HK-2 (cell line): Measurements from ENCODE around the gene CYP51A1.
"Not testable (repeated sequence)": the region's sequence is repeated elsewhere in the genome, so short reads cannot be mapped to it uniquely, and the experiment has no call there.

Experiments used
- DNase-seq: peaks from one replicate; pipeline ENCODE4 v3.0.0-alpha.2; 2018; ENCODE audit not compliant: unreplicated experiment

Gene CYP51A1

DNA sequence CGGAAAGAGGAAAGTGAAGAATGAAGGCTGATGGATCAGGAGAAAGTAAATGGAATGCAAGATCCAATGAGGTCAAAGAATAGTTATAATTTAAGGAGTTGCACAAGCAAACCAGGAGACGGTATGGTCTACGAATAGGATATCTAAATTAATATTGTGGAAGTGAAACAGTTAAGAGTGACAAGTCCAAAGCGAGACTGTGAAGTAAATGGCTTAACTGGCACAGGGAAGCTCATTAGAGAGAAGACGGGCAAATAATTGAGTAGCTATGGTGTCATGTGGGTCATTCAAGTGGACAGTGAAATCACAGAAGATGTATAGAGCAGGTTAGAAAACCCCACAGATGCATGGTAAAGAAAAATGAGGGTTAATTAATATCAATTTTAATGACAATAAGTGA is 3.2 kb downstream of the CYP51A1 start:
- DNase-seq: no peak

DNA sequence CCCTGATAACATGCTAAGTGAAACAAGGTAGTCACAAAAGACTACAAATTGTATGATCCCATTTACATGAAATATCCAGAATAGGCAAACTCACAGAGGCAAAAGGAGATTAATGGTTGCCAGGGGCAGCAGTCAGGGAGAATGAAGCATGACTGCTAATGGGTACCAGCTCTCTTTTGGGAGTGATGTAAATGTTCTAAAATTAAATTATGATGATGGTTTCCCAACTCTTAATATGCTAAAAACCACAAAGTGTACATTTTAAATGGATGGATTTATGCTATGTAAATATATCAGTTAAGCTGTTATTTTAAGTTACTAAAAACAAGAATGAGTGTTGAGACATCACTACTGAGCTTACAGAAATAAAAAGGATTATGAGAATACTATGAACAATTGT is 12.6 kb downstream of the CYP51A1 start:
- DNase-seq: no peak

DNA sequence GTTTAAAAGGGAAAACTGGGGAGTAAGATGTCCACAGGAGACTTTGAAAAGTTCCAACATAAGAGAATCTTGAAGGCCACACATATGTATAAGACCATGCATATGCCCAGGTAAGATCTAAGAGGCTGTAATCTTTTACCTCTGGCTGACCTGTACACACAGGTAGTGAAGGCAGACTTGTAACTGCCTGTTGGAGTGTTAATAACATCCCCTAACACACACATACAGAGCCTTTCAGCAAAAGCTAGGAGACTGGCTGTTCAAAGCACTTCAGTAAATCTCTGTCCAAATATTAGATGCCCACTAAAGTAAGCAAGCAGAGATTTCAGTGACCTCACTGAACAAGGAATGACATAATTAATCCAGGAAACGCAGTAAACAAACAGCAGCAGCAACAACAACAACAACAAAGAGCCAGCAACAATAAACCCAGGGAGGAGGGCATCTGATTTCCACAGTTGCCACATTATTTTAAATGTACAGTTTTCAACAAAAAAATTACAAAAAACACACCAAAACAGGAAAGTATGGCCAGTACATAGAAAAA is 15.0 kb downstream of the CYP51A1 start:
- no peak for DNase-seq

DNA sequence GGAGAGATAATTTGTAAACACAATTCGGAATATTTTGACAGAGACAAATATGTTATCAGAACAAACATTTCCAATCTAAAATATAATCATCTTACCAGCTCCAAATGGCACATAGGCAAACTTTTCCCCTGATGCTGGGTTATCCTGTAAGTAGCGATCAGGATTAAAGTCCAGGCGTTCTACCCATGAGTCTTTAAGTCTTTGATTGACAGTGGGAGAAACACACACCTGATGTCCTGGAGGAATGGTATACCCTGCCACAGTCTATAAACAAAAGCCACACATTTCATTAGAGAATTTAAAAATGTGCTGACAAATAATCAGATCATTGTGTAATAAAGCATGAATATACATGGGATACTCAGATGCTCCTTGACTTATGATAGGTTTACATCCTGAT is 17.3 kb downstream of the CYP51A1 start:
- DNase-seq: no peak

DNA sequence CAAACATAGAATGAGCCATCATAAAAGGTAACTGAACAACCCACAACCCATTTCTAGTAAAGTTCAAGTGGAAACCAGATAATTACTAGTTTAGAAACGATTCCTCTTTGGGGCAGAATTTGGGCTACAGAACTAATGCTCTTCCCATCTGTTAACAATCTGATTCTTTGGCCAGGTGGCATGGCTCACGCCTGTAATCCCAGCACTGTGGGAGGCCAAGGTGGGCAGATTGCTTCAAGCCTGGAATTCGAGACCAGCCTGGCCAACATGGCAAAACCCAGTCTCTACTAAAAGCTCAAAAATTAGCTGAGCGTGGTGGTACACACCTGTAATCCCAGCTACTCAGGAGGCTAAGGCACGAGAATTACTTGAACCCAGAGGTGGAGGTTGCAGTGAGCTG is 18.5 kb downstream of the CYP51A1 start:
- no peak for DNase-seq

DNA sequence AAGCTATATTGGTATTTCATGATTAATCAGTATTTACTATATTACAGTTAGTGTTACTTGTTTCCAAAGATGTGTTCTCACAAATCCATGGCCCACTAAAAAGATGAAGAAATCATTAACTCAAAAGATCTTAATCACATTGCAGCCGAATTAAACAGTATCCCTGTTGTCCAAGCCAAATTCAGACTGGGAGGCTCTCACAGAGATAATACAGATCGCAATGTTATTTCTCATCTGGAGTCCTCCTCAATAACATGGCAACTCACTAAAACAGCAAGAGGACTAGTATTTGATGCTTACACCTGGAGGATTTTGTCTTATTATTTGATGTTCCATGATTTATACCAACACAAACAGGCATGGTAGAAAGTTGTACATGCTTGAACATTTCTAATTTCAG is 23.4 kb downstream of the CYP51A1 start:
- no peak for DNase-seq

DNA sequence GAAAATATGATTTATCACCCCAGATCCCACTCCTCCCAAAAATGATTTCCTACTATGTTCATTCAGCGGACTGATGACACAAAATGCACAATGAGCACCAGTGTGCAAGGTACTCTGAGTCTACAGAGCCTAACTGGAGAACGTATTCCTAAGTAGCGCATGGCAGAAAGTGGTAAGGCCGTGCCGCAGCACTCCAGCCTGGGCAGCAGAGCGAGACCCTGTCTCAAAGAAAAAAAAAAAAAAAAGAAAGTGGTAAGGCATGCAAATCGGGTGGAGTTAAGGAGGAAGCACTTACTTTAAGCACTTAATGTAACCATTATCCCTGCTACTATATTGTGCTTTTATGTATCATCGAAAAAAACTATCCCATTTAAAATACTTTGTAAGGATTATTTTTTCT is 25.5 kb downstream of the CYP51A1 start:
- no peak for DNase-seq

DNA sequence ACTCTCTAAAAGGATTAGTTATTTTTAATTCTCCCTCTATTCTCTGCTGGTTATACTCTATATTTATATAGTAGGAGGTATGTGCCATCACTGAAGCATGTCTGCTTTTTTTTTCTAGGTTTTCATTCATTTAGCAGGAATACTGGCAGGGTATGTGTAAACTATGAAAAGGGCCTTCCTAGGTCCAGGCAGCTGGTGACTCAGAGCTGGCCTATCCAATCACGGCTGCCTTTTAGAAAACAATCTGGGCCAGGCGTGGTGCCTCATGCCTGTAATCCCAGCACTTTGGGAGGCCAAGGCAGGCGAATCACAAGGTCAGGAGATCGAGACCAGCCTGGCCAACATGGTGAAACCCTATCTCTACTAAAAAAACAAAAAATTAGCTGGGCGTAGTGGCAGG is 31.4 kb downstream of the CYP51A1 start:
- DNase-seq: not testable (repeated sequence)

DNA sequence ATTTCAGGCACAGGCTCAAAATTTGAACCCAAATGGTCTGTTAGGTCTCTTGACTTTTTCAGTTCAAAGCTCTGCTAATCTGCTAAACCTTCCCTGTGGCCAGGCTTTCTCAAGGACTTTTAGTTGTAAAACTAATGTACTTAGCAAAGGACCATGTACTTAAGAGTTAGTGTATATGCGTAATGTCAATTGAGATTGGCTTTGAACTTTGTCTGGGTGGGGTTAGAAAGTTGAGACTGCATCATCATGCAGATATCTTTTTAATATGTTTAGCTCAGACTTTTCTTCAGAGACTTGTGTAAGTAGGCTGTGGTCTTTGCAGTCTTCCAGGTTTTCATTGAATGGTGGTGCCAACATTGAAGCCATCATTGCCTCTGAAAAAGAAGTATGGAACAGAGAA is 33.7 kb downstream of the CYP51A1 start:
- DNase-seq: no peak

DNA sequence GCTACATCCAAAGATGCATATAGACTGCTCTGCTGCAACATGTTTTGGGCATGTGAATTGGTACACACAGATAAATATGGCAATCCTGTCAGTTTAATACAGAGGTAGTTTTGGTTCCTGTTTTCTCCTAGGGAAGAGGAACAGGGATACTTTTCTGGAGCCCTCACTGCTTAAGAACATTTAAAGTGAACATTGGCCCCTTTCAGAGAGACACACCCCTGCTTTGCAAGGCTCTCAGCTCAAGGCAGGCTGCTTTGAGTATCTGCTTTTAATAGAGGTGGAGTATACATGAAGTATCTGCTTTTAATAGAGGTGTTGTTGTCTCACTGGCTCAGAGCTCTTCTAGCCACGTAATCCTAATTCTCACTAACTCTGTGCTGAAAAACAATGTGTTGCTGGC is 38.9 kb downstream of the CYP51A1 start:
- DNase-seq: no peak

DNA sequence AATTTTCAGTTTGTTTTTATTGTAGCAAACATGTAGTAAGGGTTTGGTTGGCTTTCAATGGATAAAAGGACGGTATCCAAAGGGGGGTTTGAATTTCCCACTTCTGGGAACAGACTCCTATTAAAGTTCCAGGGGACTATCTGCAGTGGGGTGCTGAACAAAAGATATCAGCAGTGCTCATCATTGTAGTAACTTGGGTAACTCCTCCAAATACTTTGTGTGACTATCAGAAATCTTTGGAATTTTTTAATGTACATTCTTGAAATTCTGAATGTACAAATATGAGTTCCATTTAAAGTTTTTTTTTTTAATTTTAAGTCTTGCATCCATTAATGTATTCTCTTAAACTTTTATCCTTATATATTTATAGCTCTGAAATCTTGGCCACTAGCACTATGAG is 42.1 kb downstream of the CYP51A1 start:
- no peak for DNase-seq

DNA sequence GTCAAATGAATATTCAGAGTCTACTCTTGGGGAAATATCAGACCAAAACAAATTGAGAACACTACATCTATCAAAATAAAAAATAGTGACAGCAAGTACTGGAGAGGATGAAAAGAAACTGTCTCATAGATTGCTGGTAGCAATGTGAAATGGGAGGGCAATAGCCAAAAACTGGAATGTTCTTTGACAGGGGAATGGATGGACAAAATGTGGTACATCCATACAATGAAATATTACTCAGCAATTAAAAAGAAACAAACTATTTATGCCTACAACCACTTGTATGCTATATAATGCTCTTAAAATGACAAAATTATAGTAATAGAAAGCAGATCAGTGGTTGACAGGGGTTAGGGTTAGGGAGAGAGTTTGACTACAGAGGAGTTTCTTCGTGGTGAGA is 46.0 kb downstream of the CYP51A1 start:
- DNase-seq: no peak

DNA sequence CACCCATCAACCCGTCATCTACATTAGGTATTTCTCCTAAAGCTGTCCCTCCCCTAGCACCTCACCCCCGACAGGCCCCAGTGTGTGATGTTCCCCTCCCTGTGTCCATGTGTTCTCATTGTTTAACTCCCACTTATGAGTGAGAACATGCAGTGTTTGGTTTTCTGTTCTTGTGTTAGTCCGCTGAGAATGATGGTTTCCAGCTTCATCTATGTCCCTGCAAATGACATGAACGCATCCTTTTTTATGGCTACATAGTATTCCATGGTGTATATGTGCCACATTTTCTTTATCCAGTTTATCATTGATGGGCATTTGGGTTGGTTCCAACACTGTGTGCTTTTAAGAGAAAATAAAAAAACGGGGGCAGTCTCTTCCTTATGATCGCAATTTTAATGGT is 50.4 kb downstream of the CYP51A1 start:
- DNase-seq: not testable (repeated sequence)

DNA sequence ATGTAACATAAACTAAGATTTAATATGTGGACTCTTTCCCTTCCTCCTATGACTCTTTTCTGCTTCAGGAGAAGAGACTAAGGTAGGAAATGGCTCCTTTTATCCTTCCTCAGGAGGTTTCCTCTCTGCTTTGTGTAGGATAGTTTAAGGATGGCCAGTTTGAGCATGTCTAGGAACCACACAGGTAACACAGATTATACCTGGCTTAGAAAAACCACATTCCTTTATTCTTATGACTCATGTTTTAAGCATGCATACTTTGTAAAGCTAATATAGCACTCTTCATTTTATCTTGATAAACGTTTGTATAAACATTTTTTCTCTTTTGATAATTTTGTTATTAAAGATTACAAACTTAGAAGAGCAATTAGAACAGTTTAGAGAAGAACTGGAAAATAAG is 57.8 kb downstream of the CYP51A1 start:
- DNase-seq: no peak

DNA sequence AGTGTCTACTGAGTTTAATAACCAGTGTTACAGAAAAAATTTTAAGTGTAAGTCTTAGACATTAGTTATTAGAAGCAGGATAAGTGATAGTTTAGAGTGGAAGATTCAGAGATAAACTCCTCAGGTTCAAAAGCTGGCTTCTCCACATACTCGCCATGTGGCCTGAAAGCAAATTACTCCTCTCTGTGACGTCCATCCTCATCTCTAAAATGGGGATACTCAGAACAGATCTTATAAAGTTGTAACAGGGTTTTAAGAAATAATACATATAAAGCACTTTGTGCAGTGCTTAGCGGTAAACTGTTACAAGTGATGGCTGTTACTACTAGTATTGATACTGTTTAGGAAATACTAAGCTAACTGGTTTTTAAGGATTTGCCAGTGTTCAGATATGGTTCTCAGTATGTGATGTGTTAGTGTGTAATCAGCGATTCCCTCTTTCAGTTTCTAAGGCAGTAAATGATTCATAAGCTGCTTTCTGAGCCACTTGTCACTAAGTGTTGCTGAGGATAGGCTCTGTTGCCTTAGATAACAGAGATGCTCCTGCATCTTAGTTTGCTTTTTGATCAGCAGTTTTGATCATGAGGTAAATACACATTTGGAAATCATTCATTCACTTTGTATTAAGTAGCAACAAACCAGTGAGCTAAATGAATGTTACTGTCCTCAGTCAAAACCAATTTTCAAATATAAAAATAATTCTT is 58.7 kb downstream of the CYP51A1 start:
- DNase-seq: no peak

DNA sequence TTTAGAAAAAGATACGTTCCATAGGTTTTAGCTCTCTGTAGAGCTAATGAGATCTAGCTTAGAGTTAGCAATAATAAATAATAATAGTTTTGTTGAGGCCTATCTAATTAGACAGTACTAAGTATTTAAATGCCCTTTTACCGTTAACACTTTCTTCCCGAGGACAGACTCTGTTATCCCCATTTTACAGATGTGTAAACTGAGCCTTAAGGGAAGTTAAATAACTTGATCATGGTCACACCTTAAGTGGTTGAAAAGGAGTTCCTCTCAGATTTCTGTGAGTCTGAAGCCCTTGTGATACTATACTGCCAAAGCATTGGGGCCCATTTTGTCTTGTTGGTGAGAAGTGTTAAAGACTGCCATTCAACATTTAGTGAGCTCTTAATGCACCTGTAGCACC is 61.6 kb downstream of the CYP51A1 start:
- DNase-seq: no peak

DNA sequence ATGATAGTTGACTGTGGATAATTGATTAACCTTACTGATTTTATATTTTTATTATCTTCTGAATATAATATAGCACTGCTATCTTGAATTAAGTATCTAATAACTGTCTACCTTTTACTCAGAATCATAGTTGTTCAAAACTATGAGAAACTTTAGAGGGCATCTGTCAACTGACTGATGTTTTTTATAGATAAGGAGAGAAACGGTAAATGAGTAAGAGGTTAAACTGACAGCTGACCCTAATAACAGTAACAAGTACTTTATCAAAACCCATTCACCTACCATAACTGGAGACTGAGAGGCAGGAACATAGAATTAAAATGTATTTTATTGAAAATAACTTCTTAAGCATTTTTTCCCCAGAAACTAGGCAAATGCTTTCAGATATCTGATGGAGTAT is 62.2 kb downstream of the CYP51A1 start:
- DNase-seq: no peak

DNA sequence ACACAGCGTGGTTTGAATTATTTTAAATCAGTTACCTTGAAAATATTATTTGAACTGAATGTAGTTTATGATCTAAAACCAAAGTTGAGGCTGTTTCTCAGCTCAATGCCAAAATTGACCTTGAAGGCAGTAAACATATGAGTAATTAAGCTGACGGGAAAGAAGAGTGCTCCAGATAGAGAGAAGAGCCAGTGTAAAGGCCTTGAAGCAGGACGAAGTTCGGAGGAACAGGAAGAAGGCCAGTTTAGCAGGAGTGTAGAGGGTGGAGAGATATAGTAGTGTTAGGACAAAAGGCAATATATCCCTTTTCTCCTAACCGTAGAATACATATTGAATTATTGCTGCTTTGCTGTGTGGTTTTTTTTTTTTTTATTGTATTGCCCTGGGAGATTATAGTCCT is 63.2 kb downstream of the CYP51A1 start:
- DNase-seq: no peak

DNA sequence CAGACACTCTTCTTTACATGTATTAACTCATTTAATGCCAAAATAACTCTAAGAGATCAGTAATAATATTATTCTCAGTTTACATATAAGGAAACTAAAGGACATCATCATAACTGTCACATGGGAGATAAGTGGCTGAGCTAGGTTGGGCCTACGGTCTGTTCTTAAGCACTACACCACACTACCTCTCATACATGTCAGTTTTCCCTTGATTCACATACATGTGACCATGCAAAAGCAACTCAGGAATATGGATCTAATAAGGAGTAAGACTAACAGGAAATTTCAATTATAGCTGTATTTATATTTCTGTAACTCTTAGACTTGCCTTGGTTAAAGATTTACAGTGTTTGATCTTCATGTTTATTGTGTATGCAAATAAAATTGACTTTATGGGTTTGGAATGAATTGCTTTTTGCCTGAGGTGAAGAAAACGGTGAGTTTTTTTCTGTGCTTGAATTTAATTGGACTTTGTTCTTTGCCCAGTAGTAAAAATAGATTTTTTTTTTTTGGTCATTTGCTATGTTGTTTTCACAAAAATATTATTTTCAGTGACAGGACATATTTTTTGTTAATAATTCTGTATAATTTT is 69.7 kb downstream of the CYP51A1 start:
- DNase-seq: no peak
